HepG2 (cell line): ENCODE data around the gene GDPD1. TPM values are rescaled to one million over a fixed set of nuclear protein-coding genes. Genes with fewer than 3 reads are reported as not detected.

Experiments
- AFF4 ChIP-seq: sonication (generic); formaldehyde crosslinking; IDR thresholded peaks from 2 replicates; pipeline ENCODE4 v1.4.0; 2020; ENCODE audit warnings: missing genetic modification reagents
- ARID2 ChIP-seq: sonication (generic); formaldehyde crosslinking; IDR thresholded peaks from 2 replicates; pipeline ENCODE4 v1.8.1; 2022; ENCODE audit warnings: mild to moderate bottlenecking, missing genetic modification reagents, borderline replicate concordance
- DNMT3B ChIP-seq: conservative IDR thresholded peaks from 2 replicates; pipeline ENCODE4 v1.6.1; 2016; ENCODE audit warnings: missing biosample characterization, control low read depth
- GMEB1 ChIP-seq: sonication (generic); formaldehyde crosslinking; IDR thresholded peaks from 2 replicates; pipeline ENCODE4 v1.5.1; 2020; ENCODE audit warnings: missing genetic modification reagents, mild to moderate bottlenecking, borderline replicate concordance
- HIVEP1 ChIP-seq: sonication (generic); formaldehyde crosslinking; IDR thresholded peaks from 2 replicates; pipeline ENCODE4 v1.4.0; 2020; ENCODE audit warnings: mild to moderate bottlenecking, missing genetic modification reagents
- HMGXB4 ChIP-seq, 2 experiments: sonication (generic) in 1 of 2; formaldehyde crosslinking in 1 of 2; IDR thresholded peaks; 2 replicates each; pipeline versions ENCODE4 v1.4.0 to v1.6.1; 2018 to 2020; ENCODE audit warnings: missing genetic modification reagents in 2 of 2, borderline replicate concordance in 1 of 2, low read depth in 1 of 2, mild to moderate bottlenecking in 1 of 2, missing biosample characterization in 1 of 2
- KAT7 ChIP-seq: IDR thresholded peaks from 2 replicates; pipeline ENCODE4 v1.6.1; 2018; ENCODE audit warnings: borderline replicate concordance, missing compliant biosample characterization
- MEIS2 ChIP-seq: sonication (generic); formaldehyde crosslinking; IDR thresholded peaks from 2 replicates; pipeline ENCODE4 v1.9.0; 2021; ENCODE audit warnings: mild to moderate bottlenecking, missing genetic modification reagents
- MZF1 ChIP-seq: sonication (generic); formaldehyde crosslinking; IDR thresholded peaks from 2 replicates; pipeline ENCODE4 v1.8.1; 2023; ENCODE audit warnings: mild to moderate bottlenecking, missing genetic modification reagents, borderline replicate concordance
- PLRG1 ChIP-seq: fragments of 450-650 bp; conservative IDR thresholded peaks from 2 replicates; pipeline ENCODE4 v1.6.1; 2016
- RARG ChIP-seq: sonication (generic); formaldehyde crosslinking; IDR thresholded peaks from 2 replicates; pipeline ENCODE4 v1.4.0; 2020; ENCODE audit warnings: low read depth, mild to moderate bottlenecking, missing genetic modification reagents
- SMARCC2 ChIP-seq: fragments of 450-650 bp; IDR thresholded peaks from 2 replicates; pipeline ENCODE4 v1.6.1; 2017; ENCODE audit warnings: antibody characterized with exemption, mild to moderate bottlenecking
- SUZ12 ChIP-seq: fragments of 150-350 bp; IDR thresholded peaks from 2 replicates; pipeline ENCODE4 v1.6.1; 2014; ENCODE audit warnings: low read depth, low read length
- ZKSCAN5 ChIP-seq: sonication (generic); formaldehyde crosslinking; IDR thresholded peaks from 2 replicates; pipeline ENCODE4 v1.5.1; 2020; ENCODE audit warnings: mild to moderate bottlenecking, missing genetic modification reagents
- ZKSCAN8 ChIP-seq: IDR thresholded peaks from 2 replicates; pipeline ENCODE4 v1.6.1; 2016; ENCODE audit warnings: borderline replicate concordance, missing genetic modification reagents, missing compliant biosample characterization
- ZNF180 ChIP-seq: sonication (generic); formaldehyde crosslinking; IDR thresholded peaks from 2 replicates; pipeline ENCODE4 v1.4.0; 2020; ENCODE audit warnings: low read depth, missing genetic modification reagents, borderline replicate concordance
- ZNF326 ChIP-seq: sonication (generic); formaldehyde crosslinking; IDR thresholded peaks from 2 replicates; pipeline ENCODE4 v1.4.0; 2020; ENCODE audit warnings: missing genetic modification reagents, borderline replicate concordance
- ZNF552 ChIP-seq: sonication (generic); formaldehyde crosslinking; IDR thresholded peaks from 2 replicates; pipeline ENCODE4 v1.9.0; 2022; ENCODE audit warnings: missing genetic modification reagents, mild to moderate bottlenecking, borderline replicate concordance
- ZNF629 ChIP-seq: sonication (generic); formaldehyde crosslinking; conservative IDR thresholded peaks from 2 replicates; pipeline ENCODE4 v1.5.0; 2020; ENCODE audit warnings: missing genetic modification reagents
- ZNF691 ChIP-seq: sonication (generic); formaldehyde crosslinking; IDR thresholded peaks from 2 replicates; pipeline ENCODE4 v1.4.0; 2020; ENCODE audit warnings: missing genetic modification reagents, low read depth, mild to moderate bottlenecking, borderline replicate concordance
- ZNF773 ChIP-seq: sonication (generic); formaldehyde crosslinking; IDR thresholded peaks from 2 replicates; pipeline ENCODE4 v1.4.0; 2020; ENCODE audit warnings: missing genetic modification reagents, borderline replicate concordance
- polyA plus RNA-seq, 8 experiments: library from polyadenylated mRNA; depleted of rRNA in 3 of 8; stranded (reverse) in 7 of 8; unstranded in 1 of 8; fragments of >200 nt; fragmentation: Illumina TruSeq in 4 of 8; extraction: Trizol in 4 of 8; gene quantifications; 2 replicates each; pipeline versions ENCODE4 v1.2.1 to v1.2.3, GENCODE V29; 2011 to 2016; ENCODE audit warnings: low read depth in 4 of 8, missing spikeins in 1 of 8, mixed read lengths in 1 of 8; ENCODE audit not compliant: insufficient read depth in 1 of 8
- total RNA-seq, 5 experiments: library from RNA; depleted of rRNA; stranded (reverse); fragments of >200 nt; fragmentation: Illumina TruSeq; extraction: Trizol; gene quantifications; 2 replicates each; pipeline ENCODE4 v1.2.3, GENCODE V29; 2016; ENCODE audit warnings: low read depth in 1 of 5

Gene GDPD1
- total and polyA plus RNA-seq, 2 of the 13 experiments (the other 11 are each of a cell fraction or from before 2014, with no cell fraction given), result 6.0 to 7.7 TPM

DNA sequence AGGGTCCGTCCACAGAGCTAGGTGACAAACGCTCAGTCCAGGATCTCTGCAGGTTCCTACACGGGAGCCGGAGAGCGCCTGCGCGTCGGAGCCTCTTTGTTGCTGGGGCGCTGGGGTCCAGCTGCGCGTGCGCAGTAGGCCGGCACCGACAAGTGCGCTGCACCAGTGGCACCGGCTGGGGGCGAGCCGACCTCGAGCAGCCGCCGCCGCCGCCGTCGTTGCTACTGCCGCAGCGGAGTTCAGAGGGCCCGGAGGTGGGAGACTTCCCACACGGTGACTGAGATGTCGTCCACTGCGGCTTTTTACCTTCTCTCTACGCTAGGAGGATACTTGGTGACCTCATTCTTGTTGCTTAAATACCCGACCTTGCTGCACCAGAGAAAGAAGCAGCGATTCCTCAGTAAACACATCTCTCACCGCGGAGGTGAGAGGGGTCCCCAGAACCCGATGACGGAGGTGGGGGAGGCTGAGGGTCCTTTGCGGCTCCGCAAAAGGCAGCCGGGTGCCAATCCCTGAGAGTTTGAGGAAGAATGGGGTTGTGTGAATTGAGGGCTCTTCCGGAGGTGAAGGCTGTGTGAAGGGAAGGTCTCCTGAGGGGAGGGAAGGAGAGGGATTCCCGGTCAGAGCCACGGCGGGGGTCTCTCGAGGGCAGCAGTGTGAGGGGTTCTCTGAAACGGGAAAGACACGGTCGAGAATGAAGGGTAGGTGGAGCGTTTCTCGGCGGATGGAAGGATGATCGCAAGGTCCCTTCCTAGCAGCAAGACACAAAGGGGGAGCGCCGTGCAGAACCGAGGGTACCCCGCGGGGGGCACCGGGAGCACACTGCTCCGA is at the start of gene GDPD1 (continued):
- TF ChIP-seq ZNF691 (CRISPR knock-in tag) (no peak; the same call in 1 of the 2 replicates), MEIS2 (CRISPR knock-in tag) (0 out of 2 replicates have a peak, but pooled peaks have one; percentile 45), PLRG1 (no peak), ZNF629 (CRISPR knock-in tag) (no peak), AFF4 (CRISPR knock-in tag) (no peak; the same call in 1 of the 2 replicates), ZKSCAN5 (CRISPR knock-in tag) (peak; percentile 76), SMARCC2 (no peak), MZF1 (CRISPR knock-in tag) (no peak), ZNF552 (no peak), ZNF180 (CRISPR knock-in tag) (no peak), RARG (CRISPR knock-in tag) (peak; percentile 67; the same call in 1 of the 2 replicates), DNMT3B (0 out of 2 replicates have a peak, but pooled peaks have one; percentile 35), GMEB1 (CRISPR knock-in tag) (peak; percentile 42; the same call in 1 of the 2 replicates), ZKSCAN8 (CRISPR knock-in tag) (no peak), ARID2 (CRISPR knock-in tag) (0 out of 2 replicates have a peak, but pooled peaks have one; percentile 52), ZNF773 (CRISPR knock-in tag) (no peak), KAT7 (CRISPR knock-in tag) (peak; percentile 94), SUZ12 (no peak), HMGXB4 (CRISPR knock-in tag; IDR thresholded peaks at IDR 0.05; ENCODE audit: borderline replicate concordance in 1 of 2, low read depth in 1 of 2) (peak; percentile 99), HIVEP1 (CRISPR knock-in tag) (peak; percentile 57; the same call in 1 of the 2 replicates), ZNF326 (no peak)
